IMR-90 (cell line): ENCODE data around the gene GLIS1. TPM values are rescaled to one million over a fixed set of nuclear protein-coding genes. Genes with fewer than 3 reads are reported as not detected.

Experiments used
- ATAC-seq: fragments of 200-7000 bp; cut with Tn5 transposase; 2 replicates; pipeline ENCODE4 v1.9.1; 2020; ENCODE audit warnings: low read depth, mild to moderate bottlenecking, moderate library complexity
- BruUV-seq: library from RNA; stranded (reverse); fragments of 400-500 nt; replicated peaks from 2 replicates; lab custom pipeline; 2021; lab: Mats Ljungman, UMichigan
- CTCF ChIA-PET: fragments of 300-600 bp; formaldehyde crosslinking; extraction: SDS; loops from one replicate; lab custom pipeline; 2021; ENCODE audit warnings: antibody characterized with exemption; lab: Yijun Ruan, JAX
- POLR2A ChIA-PET: fragments of 300-600 bp; sonication (Branson Sonifier 250); formaldehyde crosslinking; loops from one replicate; lab custom pipeline; 2022; ENCODE audit warnings: antibody characterized with exemption; ENCODE audit not compliant: unreplicated experiment; lab: Charles Lee
- DNase-seq: peaks from one replicate; pipeline ENCODE4 v3.0.0; 2013
- H2AFZ ChIP-seq: replicated peaks from 2 replicates; pipeline ENCODE3; 2013; ENCODE audit warnings: low read length, mild to moderate bottlenecking; ENCODE audit not compliant: poor library complexity
- H2AK5ac ChIP-seq: 2 replicates; pipeline ENCODE4 v1.6.1; 2013; ENCODE audit warnings: low read depth, low read length, inconsistent platforms
- H2AK9ac ChIP-seq: replicated peaks from 2 replicates; pipeline ENCODE3; 2013; ENCODE audit warnings: mild to moderate bottlenecking, low read depth, low read length, moderate library complexity; ENCODE audit not compliant: poor library complexity
- H2BK120ac ChIP-seq: 2 replicates; pipeline ENCODE4 v1.6.1; 2013; ENCODE audit warnings: low read depth, low read length, inconsistent platforms
- H2BK15ac ChIP-seq: 3 replicates; pipeline ENCODE4 v1.6.1; 2013; ENCODE audit warnings: low read depth, low read length, inconsistent platforms
- H2BK20ac ChIP-seq: 2 replicates; pipeline ENCODE4 v1.6.1; 2013; ENCODE audit warnings: low read depth, mild to moderate bottlenecking, inconsistent platforms, low read length, moderate library complexity
- H2BK5ac ChIP-seq: 2 replicates; pipeline ENCODE4 v1.6.1; 2013; ENCODE audit warnings: mild to moderate bottlenecking, low read depth, low read length, inconsistent platforms; ENCODE audit not compliant: poor library complexity, severe bottlenecking
- H3K14ac ChIP-seq: replicated peaks from 2 replicates; pipeline ENCODE4 v1.6.1; 2013; ENCODE audit warnings: low read depth, low read length, inconsistent platforms
- H3K18ac ChIP-seq: 2 replicates; pipeline ENCODE4 v1.6.1; 2013; ENCODE audit warnings: low read depth, low read length, control low read depth
- H3K23ac ChIP-seq: 2 replicates; pipeline ENCODE4 v1.6.1; 2013; ENCODE audit warnings: low read depth, low read length, inconsistent platforms
- H3K27ac ChIP-seq: 2 replicates; pipeline ENCODE4 v1.5.1; 2013; ENCODE audit warnings: mild to moderate bottlenecking, control low read depth, low read length; ENCODE audit not compliant: insufficient read depth
- H3K27me3 ChIP-seq: 2 replicates; pipeline ENCODE4 v1.6.1; 2013; ENCODE audit warnings: low read length; ENCODE audit not compliant: control insufficient read depth, insufficient read depth
- H3K36me3 ChIP-seq: 2 replicates; pipeline ENCODE4 v1.6.1; 2013; ENCODE audit warnings: low read length, mixed read lengths; ENCODE audit not compliant: control insufficient read depth, insufficient read depth
- H3K4ac ChIP-seq: 2 replicates; pipeline ENCODE4 v1.6.1; 2013; ENCODE audit warnings: low read depth, low read length, inconsistent platforms
- H3K4me1 ChIP-seq: 2 replicates; pipeline ENCODE4 v1.6.1; 2013; ENCODE audit warnings: low read length, mixed read lengths; ENCODE audit not compliant: control insufficient read depth, insufficient read depth
- H3K4me2 ChIP-seq: 2 replicates; pipeline ENCODE4 v1.6.1; 2013; ENCODE audit warnings: low read depth, mild to moderate bottlenecking, control low read depth, low read length, moderate library complexity
- H3K4me3 ChIP-seq: 2 replicates; pipeline ENCODE4 v1.5.1; 2013; ENCODE audit warnings: low read depth, mild to moderate bottlenecking, control low read depth, low read length, moderate library complexity; ENCODE audit not compliant: insufficient read depth
- H3K56ac ChIP-seq: 2 replicates; pipeline ENCODE4 v1.6.1; 2013; ENCODE audit warnings: low read length, inconsistent platforms; ENCODE audit not compliant: insufficient read depth; ENCODE audit errors: extremely low read depth
- H3K79me1 ChIP-seq, 2 experiments: 2 replicates each; pipeline ENCODE4 v1.6.1; 2013; ENCODE audit warnings: low read length in 2 of 2, inconsistent platforms in 1 of 2, low read depth in 1 of 2
- H3K9ac ChIP-seq: 2 replicates; pipeline ENCODE4 v1.6.1; 2013; ENCODE audit warnings: low read depth, low read length, control low read depth
- H3K9me1 ChIP-seq: 2 replicates; pipeline ENCODE4 v1.6.1; 2013; ENCODE audit warnings: low read length, inconsistent platforms; ENCODE audit not compliant: insufficient read depth
- H3K9me3 ChIP-seq: 2 replicates; pipeline ENCODE4 v1.6.1; 2013; ENCODE audit warnings: low read length; ENCODE audit not compliant: control insufficient read depth, insufficient read depth
- H4K20me1 ChIP-seq: 2 replicates; pipeline ENCODE4 v1.6.1; 2013; ENCODE audit warnings: low read length, inconsistent platforms; ENCODE audit not compliant: insufficient read depth
- H4K5ac ChIP-seq: 2 replicates; pipeline ENCODE4 v1.6.1; 2013; ENCODE audit warnings: mild to moderate bottlenecking, low read depth, low read length, control low read depth
- H4K8ac ChIP-seq, 2 experiments: 2 replicates each; pipeline ENCODE4 v1.6.1; 2013; ENCODE audit warnings: low read depth in 2 of 2, low read length in 2 of 2, control low read depth in 1 of 2, inconsistent platforms in 1 of 2
- H4K91ac ChIP-seq: 2 replicates; pipeline ENCODE4 v1.6.1; 2013; ENCODE audit warnings: low read depth, low read length, inconsistent platforms; ENCODE audit not compliant: insufficient read depth
- BHLHE40 ChIP-seq: fragments of 150-350 bp; IDR thresholded peaks from 2 replicates; pipeline ENCODE4 v1.6.1; 2016; ENCODE audit warnings: mild to moderate bottlenecking, low read depth, low read length
- CEBPB ChIP-seq: IDR thresholded peaks from 2 replicates; pipeline ENCODE4 v1.6.1; 2012; ENCODE audit warnings: low read depth, low read length, improper control_type of control experiment
- CHD1 ChIP-seq: IDR thresholded peaks from 2 replicates; pipeline ENCODE4 v1.6.1; 2012; ENCODE audit warnings: low read depth, low read length, improper control_type of control experiment
- FOS ChIP-seq: fragments of 150-350 bp; IDR thresholded peaks from 2 replicates; pipeline ENCODE4 v1.6.1; 2016; ENCODE audit warnings: low read depth, low read length
- MAFK ChIP-seq: IDR thresholded peaks from 2 replicates; pipeline ENCODE4 v1.6.1; 2012; ENCODE audit warnings: low read depth, low read length, improper control_type of control experiment
- MAZ ChIP-seq: IDR thresholded peaks from 2 replicates; pipeline ENCODE4 v1.6.1; 2012; ENCODE audit warnings: low read depth, mild to moderate bottlenecking, low read length, improper control_type of control experiment, moderate library complexity, borderline replicate concordance
- MXI1 ChIP-seq: IDR thresholded peaks from 2 replicates; pipeline ENCODE4 v1.6.1; 2012; ENCODE audit warnings: low read depth, mild to moderate bottlenecking, low read length, moderate library complexity, borderline replicate concordance
- NFE2L2 ChIP-seq: fragments of 150-350 bp; IDR thresholded peaks from 2 replicates; pipeline ENCODE4 v1.6.1; 2016; ENCODE audit warnings: low read depth, mild to moderate bottlenecking, low read length
- POLR2A ChIP-seq: IDR thresholded peaks from 2 replicates; pipeline ENCODE4 v1.6.1; 2012; ENCODE audit warnings: mild to moderate bottlenecking, low read depth, low read length
- RAD21 ChIP-seq: IDR thresholded peaks from 2 replicates; pipeline ENCODE4 v1.6.1; 2012; ENCODE audit warnings: low read length, improper control_type of control experiment
- RCOR1 ChIP-seq: IDR thresholded peaks from 2 replicates; pipeline ENCODE4 v1.6.1; 2012; ENCODE audit warnings: mild to moderate bottlenecking, low read length, improper control_type of control experiment; ENCODE audit not compliant: insufficient replicate concordance
- RFX5 ChIP-seq: IDR thresholded peaks from 2 replicates; pipeline ENCODE4 v1.8.0; 2012; ENCODE audit warnings: low read depth, mild to moderate bottlenecking, low read length, moderate library complexity
- SMC3 ChIP-seq: fragments of 150-350 bp; IDR thresholded peaks from 2 replicates; pipeline ENCODE4 v1.6.1; 2016; ENCODE audit warnings: low read depth, mild to moderate bottlenecking, antibody characterized with exemption, low read length, moderate library complexity
- WGBS, 2 experiments: methylation state at CpG; one replicate each; pipeline versions ENCODE4 v1.1.5 to v1.1.7; 2013; ENCODE audit warnings: missing lambda C conversion rate in 2 of 2; ENCODE audit not compliant: insufficient read length in 1 of 2; ENCODE audit errors: extremely low coverage in 2 of 2; 5-methylcytosine and 5-hydroxymethylcytosine counted together
- dilution Hi-C: fragments of 300-500 bp; cut with HindIII; formaldehyde crosslinking; loops from one replicate; pipeline ENCODE4 v1.14.3; 2018; ENCODE audit warnings: low sequenced_read_pairs; ENCODE audit not compliant: unreplicated experiment
- in situ Hi-C: fragments of 300-500 bp; cut with MboI; formaldehyde crosslinking; loops from 3 replicates; pipeline ENCODE4 v1.14.3; 2019; ENCODE audit warnings: low sequenced_read_pairs, inconsistent platforms, mixed read lengths
- intact Hi-C: fragments of 100-400 bp; cut with micrococcal nuclease; formaldehyde crosslinking; loops from 2 replicates; pipeline ENCODE4 v1.10.0; 2022
- polyA plus RNA-seq, 3 experiments: library from polyadenylated mRNA; depleted of rRNA; stranded (reverse); fragments of >200 nt; gene quantifications; 2 replicates each; pipeline ENCODE4 v1.2.3, GENCODE V29; 2012; ENCODE audit warnings: low replicate concordance in 1 of 3
- total RNA-seq: library from RNA; depleted of rRNA; stranded (reverse); fragments of >200 nt; gene quantifications from 2 replicates; pipeline ENCODE4 v1.2.3, GENCODE V29; 2012
- TF ChIP-seq, protein P1 (sequence below): fragments of 150-350 bp; IDR thresholded peaks from 2 replicates; pipeline ENCODE4 v1.6.1; 2017; ENCODE audit warnings: mild to moderate bottlenecking, antibody characterized with exemption, low read length, low read depth
- TF ChIP-seq, protein P2 (sequence below): conservative IDR thresholded peaks from 2 replicates; pipeline ENCODE4 v1.5.1; 2012; ENCODE audit warnings: mild to moderate bottlenecking, low read depth, low read length, improper control_type of control experiment
- TF ChIP-seq, protein P3 (sequence below): fragments of 150-350 bp; IDR thresholded peaks from 2 replicates; pipeline ENCODE4 v1.6.1; 2016; ENCODE audit warnings: low read depth, mild to moderate bottlenecking, low read length, moderate library complexity, borderline replicate concordance

The GLIS1 gene
- total and polyA plus RNA-seq, 2 of the 4 experiments (the other 2 are of a cell fraction) = 0.18 to 2.3 TPM

DNA sequence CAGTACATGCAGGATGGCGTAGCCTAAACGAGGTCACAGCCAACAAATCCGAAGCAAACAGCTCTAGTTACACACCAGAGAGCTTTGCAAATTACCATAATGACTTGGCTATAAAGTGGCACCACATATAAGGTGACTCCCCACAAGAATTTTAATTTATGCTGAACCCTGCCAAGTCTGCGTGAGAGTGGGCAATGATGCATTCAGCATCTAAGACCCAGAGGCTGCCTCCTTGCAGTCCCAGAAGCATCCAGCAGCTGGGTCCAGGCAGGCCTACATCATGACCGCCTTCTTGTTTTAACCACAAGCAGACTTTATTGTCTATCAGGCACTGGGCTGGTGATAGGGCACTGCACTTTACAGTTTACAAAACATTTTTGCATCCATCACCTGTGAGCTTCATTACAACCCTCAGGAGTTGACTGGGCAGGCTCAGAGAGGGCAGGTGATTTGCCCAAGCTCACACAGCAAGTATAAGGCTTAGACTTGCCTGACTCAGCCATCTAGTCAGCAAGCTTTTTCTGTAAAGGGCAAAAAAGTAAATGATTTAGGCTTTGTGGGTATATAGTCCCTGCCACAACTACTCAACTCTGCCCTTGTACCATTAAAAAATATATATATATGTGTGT is 134.6 kb downstream of the GLIS1 start:
- Histone ChIP-seq H3K9me3 (no peaks in the 10 kb centered on the region), H2BK5ac (no peak overlapping the region), H3K18ac (no peak overlapping the region), H2AFZ (no peak overlapping the region), H2AK9ac (no peak overlapping the region), H4K20me1 (no peaks in the 10 kb centered on the region), H3K36me3 (no peaks in the 10 kb centered on the region; the same call in 1 of the 2 replicates), H4K8ac (no peak overlapping the region), H3K4ac (no peak overlapping the region), H2AK5ac (no peak overlapping the region), H3K23ac (no peak overlapping the region), H3K9me1 (no peaks in the 10 kb centered on the region; the same call in 1 of the 2 replicates), H3K14ac (no peak overlapping the region), H3K4me3 (no peak overlapping the region), H3K4me2 (no peak overlapping the region), H2BK120ac (no peak overlapping the region), H3K56ac (no peak overlapping the region), H3K27me3 (no peaks in the 10 kb centered on the region; the same call in 1 of the 2 replicates), H4K91ac (no peak overlapping the region), H2BK20ac (no peak overlapping the region), H3K27ac (no peak overlapping the region), H3K79me1 (no peaks in the 10 kb centered on the region; a peak in 1 of 4 replicates), H4K5ac (no peak overlapping the region), H3K9ac (no peak overlapping the region), H3K4me1 (no peaks in the 10 kb centered on the region), H2BK15ac (no peak overlapping the region)
- CTCF ChIA-PET = interaction anchor here (1.1 kb wide), 1 partner anchor 12 kb away, joined by 3 read pairs; no protein-coding TSS in a partner anchor
- dilution Hi-C loops (no loop called here), intact Hi-C loops (no loop called here), in situ Hi-C loops (no loop called here)
- ATAC-seq (no peak), DNase-seq (no peak)
- 100% methylated on average over 2 of the region's 5 CpGs; no CpG with 5 or more reads in 1 of the 2 experiments for WGBS, 2 experiments
- POLR2A ChIA-PET = no interaction called here
- TF ChIP-seq BHLHE40 (no peak), POLR2A (no peak), CEBPB (no peak), RAD21 (no peak), RCOR1 (no peak), NFE2L2 (no peak), RFX5 (no peak), FOS (no peak), CHD1 (no peak), MXI1 (no peak), MAFK (no peak), SMC3 (no peak), MAZ (no peak)
- TF ChIP-seq, protein P1, sequence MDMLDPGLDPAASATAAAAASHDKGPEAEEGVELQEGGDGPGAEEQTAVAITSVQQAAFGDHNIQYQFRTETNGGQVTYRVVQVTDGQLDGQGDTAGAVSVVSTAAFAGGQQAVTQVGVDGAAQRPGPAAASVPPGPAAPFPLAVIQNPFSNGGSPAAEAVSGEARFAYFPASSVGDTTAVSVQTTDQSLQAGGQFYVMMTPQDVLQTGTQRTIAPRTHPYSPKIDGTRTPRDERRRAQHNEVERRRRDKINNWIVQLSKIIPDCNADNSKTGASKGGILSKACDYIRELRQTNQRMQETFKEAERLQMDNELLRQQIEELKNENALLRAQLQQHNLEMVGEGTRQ = no peak
- TF ChIP-seq, protein P2, sequence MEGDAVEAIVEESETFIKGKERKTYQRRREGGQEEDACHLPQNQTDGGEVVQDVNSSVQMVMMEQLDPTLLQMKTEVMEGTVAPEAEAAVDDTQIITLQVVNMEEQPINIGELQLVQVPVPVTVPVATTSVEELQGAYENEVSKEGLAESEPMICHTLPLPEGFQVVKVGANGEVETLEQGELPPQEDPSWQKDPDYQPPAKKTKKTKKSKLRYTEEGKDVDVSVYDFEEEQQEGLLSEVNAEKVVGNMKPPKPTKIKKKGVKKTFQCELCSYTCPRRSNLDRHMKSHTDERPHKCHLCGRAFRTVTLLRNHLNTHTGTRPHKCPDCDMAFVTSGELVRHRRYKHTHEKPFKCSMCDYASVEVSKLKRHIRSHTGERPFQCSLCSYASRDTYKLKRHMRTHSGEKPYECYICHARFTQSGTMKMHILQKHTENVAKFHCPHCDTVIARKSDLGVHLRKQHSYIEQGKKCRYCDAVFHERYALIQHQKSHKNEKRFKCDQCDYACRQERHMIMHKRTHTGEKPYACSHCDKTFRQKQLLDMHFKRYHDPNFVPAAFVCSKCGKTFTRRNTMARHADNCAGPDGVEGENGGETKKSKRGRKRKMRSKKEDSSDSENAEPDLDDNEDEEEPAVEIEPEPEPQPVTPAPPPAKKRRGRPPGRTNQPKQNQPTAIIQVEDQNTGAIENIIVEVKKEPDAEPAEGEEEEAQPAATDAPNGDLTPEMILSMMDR = no peak
- TF ChIP-seq, protein P3, sequence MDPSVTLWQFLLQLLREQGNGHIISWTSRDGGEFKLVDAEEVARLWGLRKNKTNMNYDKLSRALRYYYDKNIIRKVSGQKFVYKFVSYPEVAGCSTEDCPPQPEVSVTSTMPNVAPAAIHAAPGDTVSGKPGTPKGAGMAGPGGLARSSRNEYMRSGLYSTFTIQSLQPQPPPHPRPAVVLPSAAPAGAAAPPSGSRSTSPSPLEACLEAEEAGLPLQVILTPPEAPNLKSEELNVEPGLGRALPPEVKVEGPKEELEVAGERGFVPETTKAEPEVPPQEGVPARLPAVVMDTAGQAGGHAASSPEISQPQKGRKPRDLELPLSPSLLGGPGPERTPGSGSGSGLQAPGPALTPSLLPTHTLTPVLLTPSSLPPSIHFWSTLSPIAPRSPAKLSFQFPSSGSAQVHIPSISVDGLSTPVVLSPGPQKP = no peak
- no TSS peak for BruUV-seq
